Activated CD4-positive, alpha-beta T cell treated with anti-CD3 and anti-CD28 coated beads, Interleukin-10, Interleukin-2, amounts not matched to agents 100 ng/mL and 50 ng/mL, durations not matched to agents 16 hours and 8 hours (primary cell): ENCODE results near the gene BBC3.

ENCODE experiments used
- DNase-seq: peaks from one replicate; pipeline ENCODE4 v3.0.0-alpha.2; 2020

Gene BBC3

GRCh38 chr19:47188507-47189033, 42.4 kb downstream of the BBC3 start:
- DNase-seq = no peak

GRCh38 chr19:47187797-47188196, 43.2 kb downstream of the BBC3 start:
- peak; percentile 14 for DNase-seq

GRCh38 chr19:47187335-47187655, 43.7 kb downstream of the BBC3 start:
- no peak for DNase-seq

- peak; percentile 89 for DNase-seq
Measured at GRCh38 chr19:47186446-47187334, 44.3 kb downstream of the BBC3 start.

- no peak for DNase-seq
Measured at GRCh38 chr19:47183601-47184000, 47.4 kb downstream of the BBC3 start.

- DNase-seq = peak; percentile 57
Measured at GRCh38 chr19:47179653-47180310, 51.2 kb downstream of the BBC3 start.

- peak; percentile 77 for DNase-seq
Measured at GRCh38 chr19:47176627-47177090, 54.3 kb downstream of the BBC3 start.

- no peak for DNase-seq
Measured at GRCh38 chr19:47176071-47176626, 54.9 kb downstream of the BBC3 start.

GRCh38 chr19:47172666-47173455, 58.1 kb downstream of the BBC3 start:
- DNase-seq = no peak
